Trophoblast cell (in vitro differentiated cells and primary cell): ENCODE measurements around the gene LPAR5.

Experiments used
- DNase-seq, 2 donors: peaks; one replicate each; pipeline ENCODE4 v3.0.0-alpha.2; 2016
- H2AFZ ChIP-seq: 2 replicates; pipeline ENCODE4 v1.6.1; 2013; ENCODE audit warnings: low read length, moderate library complexity, mild to moderate bottlenecking; ENCODE audit not compliant: insufficient read depth, poor library complexity
- H2AK5ac ChIP-seq: 2 replicates; pipeline ENCODE4 v1.6.1; 2013; ENCODE audit warnings: mild to moderate bottlenecking, low read length
- H2BK120ac ChIP-seq: 2 replicates; pipeline ENCODE4 v1.6.1; 2013; ENCODE audit warnings: low read length, mild to moderate bottlenecking, moderate library complexity; ENCODE audit not compliant: insufficient read depth, poor library complexity
- H2BK12ac ChIP-seq: 2 replicates; pipeline ENCODE4 v1.6.1; 2013; ENCODE audit warnings: mild to moderate bottlenecking, low read length, moderate library complexity
- H2BK5ac ChIP-seq: 2 replicates; pipeline ENCODE4 v1.6.1; 2013; ENCODE audit warnings: low read length, low read depth, moderate library complexity, mild to moderate bottlenecking; ENCODE audit not compliant: poor library complexity
- H3K14ac ChIP-seq: 2 replicates; pipeline ENCODE4 v1.6.1; 2013; ENCODE audit warnings: mild to moderate bottlenecking, low read length
- H3K18ac ChIP-seq: 2 replicates; pipeline ENCODE4 v1.6.1; 2013; ENCODE audit warnings: mild to moderate bottlenecking, low read length
- H3K23ac ChIP-seq: 2 replicates; pipeline ENCODE4 v1.6.1; 2013; ENCODE audit warnings: low read length
- H3K27ac ChIP-seq: 2 replicates; pipeline ENCODE4 v1.5.1; 2013; ENCODE audit warnings: low read depth, mild to moderate bottlenecking, inconsistent platforms, low read length, moderate library complexity
- H3K27me3 ChIP-seq: 2 replicates; pipeline ENCODE4 v1.6.1; 2013; ENCODE audit warnings: inconsistent platforms, mild to moderate bottlenecking, low read length, moderate library complexity; ENCODE audit not compliant: insufficient read depth
- H3K36me3 ChIP-seq, 2 experiments: 1 replicate in 1 of 2; 2 replicates in 1 of 2; pipeline ENCODE4 v1.6.1; 2013; ENCODE audit warnings: low read length in 2 of 2, mild to moderate bottlenecking in 2 of 2, moderate library complexity in 1 of 2; ENCODE audit not compliant: insufficient read depth in 2 of 2, control insufficient read depth in 1 of 2
- H3K4ac ChIP-seq: 2 replicates; pipeline ENCODE4 v1.6.1; 2013; ENCODE audit warnings: low read depth, mild to moderate bottlenecking, low read length, moderate library complexity
- H3K4me1 ChIP-seq, 2 experiments: 1 replicate in 1 of 2; 2 replicates in 1 of 2; pipeline ENCODE4 v1.6.1; 2013; ENCODE audit warnings: low read length in 2 of 2, mild to moderate bottlenecking in 2 of 2, moderate library complexity in 1 of 2; ENCODE audit not compliant: insufficient read depth in 2 of 2, control insufficient read depth in 1 of 2
- H3K4me2 ChIP-seq: 2 replicates; pipeline ENCODE4 v1.6.1; 2013; ENCODE audit warnings: inconsistent platforms, mild to moderate bottlenecking, low read length, moderate library complexity
- H3K4me3 ChIP-seq: 2 replicates; pipeline ENCODE4 v1.5.1; 2013; ENCODE audit warnings: mild to moderate bottlenecking, low read depth, low read length, inconsistent platforms
- H3K79me1 ChIP-seq: one replicate; pipeline ENCODE4 v1.6.1; 2013; ENCODE audit warnings: low read length
- H3K79me2 ChIP-seq: 2 replicates; pipeline ENCODE4 v1.6.1; 2013; ENCODE audit warnings: low read length, mild to moderate bottlenecking; ENCODE audit not compliant: control insufficient read depth, insufficient read depth, poor library complexity
- H3K9ac ChIP-seq: 2 replicates; pipeline ENCODE4 v1.6.1; 2013; ENCODE audit warnings: mild to moderate bottlenecking, low read length
- H3K9me3 ChIP-seq: 2 replicates; pipeline ENCODE4 v1.6.1; 2013; ENCODE audit warnings: low read depth, mild to moderate bottlenecking, control low read depth, inconsistent platforms, low read length; ENCODE audit not compliant: insufficient read depth
- H4K12ac ChIP-seq: 2 replicates; pipeline ENCODE4 v1.6.1; 2013; ENCODE audit warnings: low read depth, mild to moderate bottlenecking, low read length, moderate library complexity
- H4K8ac ChIP-seq: 2 replicates; pipeline ENCODE4 v1.6.1; 2013; ENCODE audit warnings: low read depth, mild to moderate bottlenecking, low read length, moderate library complexity
- H4K91ac ChIP-seq: one replicate; pipeline ENCODE4 v1.6.1; 2013; ENCODE audit warnings: low read depth, mild to moderate bottlenecking, low read length, moderate library complexity
- WGBS: extraction: QIAGEN DNeasy Blood & Tissue Kit; methylation state at CpG from one replicate; pipeline ENCODE4 v1.1.7; 2013; ENCODE audit warnings: missing lambda C conversion rate; ENCODE audit not compliant: insufficient read length, insufficient coverage; ENCODE audit errors: extremely low coverage; 5-methylcytosine and 5-hydroxymethylcytosine counted together

LPAR5 gene

DNA sequence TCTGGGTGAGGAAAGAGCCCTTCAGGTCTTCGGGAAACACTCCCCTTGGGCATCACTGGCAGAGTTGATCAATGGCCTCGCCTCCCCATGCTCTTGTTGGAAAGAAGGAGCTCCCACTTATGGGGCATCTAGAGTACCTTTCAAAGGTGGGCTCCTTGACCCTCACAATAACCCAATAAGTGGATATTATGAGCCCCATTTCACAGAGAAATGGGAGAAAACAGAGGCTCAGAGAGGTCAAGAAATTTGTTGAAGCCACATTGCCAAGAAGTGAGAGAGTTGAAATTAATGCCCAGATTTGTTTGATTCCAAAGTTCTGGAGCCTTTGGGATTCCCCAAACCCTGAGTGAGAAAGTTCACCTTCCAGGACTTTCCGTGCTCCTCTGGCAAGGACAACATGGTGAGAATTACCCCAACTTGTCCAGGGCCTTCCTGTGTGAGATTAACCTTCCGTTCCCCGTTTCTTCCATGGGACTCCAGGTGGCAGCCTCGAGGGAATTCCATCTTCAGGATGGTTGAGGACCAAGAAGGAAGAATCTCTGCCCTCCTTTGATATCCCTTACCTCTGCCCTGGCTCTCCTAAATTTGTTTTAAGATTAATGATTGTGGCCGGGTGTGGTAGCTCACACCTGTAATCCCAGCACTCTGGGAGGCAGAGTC, 21.1 kb downstream of the LPAR5 start:
- Histone ChIP-seq H3K14ac (peak overlapping the region; percentile 45), H3K9me3 (no peaks in the 10 kb centered on the region), H3K79me1 (peaks cover 17% of the 10 kb centered on the region), H3K79me2 (peaks cover 5% of the 10 kb centered on the region), H3K9ac (no peak overlapping the region), H4K91ac (peak overlapping the region; percentile 73), H4K8ac (peak overlapping the region; percentile 71), H4K12ac (peak overlapping the region; percentile 23), H3K27me3 (peaks cover under 1% of the 10 kb centered on the region), H2BK5ac (peak overlapping the region; percentile 16), H3K4ac (peak overlapping the region; percentile 14), H3K4me3 (no peak overlapping the region), H2BK12ac (peak overlapping the region; percentile 42), H3K23ac (no peak overlapping the region), H3K27ac (peak overlapping the region; percentile 67), H3K18ac (peak overlapping the region; percentile 41), H2BK120ac (peak overlapping the region; percentile 50), H2AFZ (peak overlapping the region; percentile 30), H3K4me1 (peaks cover 18 to 19% of the 10 kb centered on the region in 2 experiments), H3K4me2 (no peak overlapping the region), H2AK5ac (peak overlapping the region; percentile 69), H3K36me3 (no peaks in the 10 kb centered on the region)
- DNase-seq, result no peak
- no CpG with 5 or more reads among the region's 7 CpGs for WGBS

DNA sequence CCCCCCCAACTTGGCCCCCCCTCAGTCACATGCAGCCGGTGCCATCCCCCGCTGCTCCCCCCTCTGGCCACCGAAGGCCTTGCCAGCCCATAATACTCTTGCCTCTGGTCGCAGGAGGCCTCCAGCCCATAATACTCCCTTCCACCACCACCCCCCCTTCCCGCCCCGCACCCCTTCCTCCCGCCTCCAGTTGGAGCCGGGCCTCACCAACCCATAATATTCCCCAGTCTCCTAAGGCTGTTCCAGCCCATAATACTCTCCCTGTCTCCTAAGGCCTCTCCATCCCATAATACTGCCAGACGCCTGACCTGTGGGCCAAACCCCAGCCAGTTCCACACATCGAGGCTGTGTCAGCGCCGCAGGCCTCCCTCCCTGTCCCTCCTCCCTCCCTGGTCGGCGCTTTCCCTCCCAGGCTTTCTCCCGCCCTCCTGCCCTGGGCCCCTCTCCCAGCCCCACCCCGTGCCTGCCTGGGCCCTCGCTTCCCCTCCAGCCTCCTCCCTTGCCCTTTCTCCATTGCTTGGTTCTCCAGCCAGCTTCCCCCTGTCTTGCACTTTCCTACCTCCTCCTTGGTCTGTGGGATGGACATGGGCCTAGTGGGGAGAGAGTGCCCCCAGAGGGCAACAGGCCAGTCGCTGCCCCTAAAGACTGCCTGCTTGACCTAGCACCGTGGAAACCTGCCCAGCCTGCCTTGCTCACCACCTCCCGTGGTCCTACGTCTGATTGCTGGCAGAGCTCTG, 21.8 kb downstream of the LPAR5 start:
- peak overlapping the region; percentile 73 for H4K91ac ChIP-seq
- peak overlapping the region; percentile 67 for H3K27ac ChIP-seq
- peak overlapping the region; percentile 42 for H2BK12ac ChIP-seq
- H3K79me1 ChIP-seq, result peaks cover 17% of the 10 kb centered on the region
- peak; percentile 46 to 60 for DNase-seq
- peak overlapping the region; percentile 8 for H3K4ac ChIP-seq
- H3K79me2 ChIP-seq, result peaks cover 5% of the 10 kb centered on the region
- peak overlapping the region; percentile 16 for H2BK5ac ChIP-seq
- H3K27me3 ChIP-seq, result no peaks in the 10 kb centered on the region
- WGBS, result no CpG with 5 or more reads among the region's 21 CpGs
- no peaks in the 10 kb centered on the region for H3K9me3 ChIP-seq
- H3K4me3 ChIP-seq, result no peak overlapping the region
- peak overlapping the region; percentile 30 for H2AFZ ChIP-seq
- peak overlapping the region; percentile 41 for H3K18ac ChIP-seq
- H2BK120ac ChIP-seq, result peak overlapping the region; percentile 50
- peaks cover 18 to 19% of the 10 kb centered on the region in 2 experiments for H3K4me1 ChIP-seq
- peak overlapping the region; percentile 43 for H3K4me2 ChIP-seq
- H3K23ac ChIP-seq, result no peak overlapping the region
- H3K14ac ChIP-seq, result peak overlapping the region; percentile 45
- peak overlapping the region; percentile 71 for H4K8ac ChIP-seq
- H3K9ac ChIP-seq, result peak overlapping the region; percentile 17
- peak overlapping the region; percentile 23 for H4K12ac ChIP-seq
- H2AK5ac ChIP-seq, result peak overlapping the region; percentile 69
- no peaks in the 10 kb centered on the region for H3K36me3 ChIP-seq

DNA sequence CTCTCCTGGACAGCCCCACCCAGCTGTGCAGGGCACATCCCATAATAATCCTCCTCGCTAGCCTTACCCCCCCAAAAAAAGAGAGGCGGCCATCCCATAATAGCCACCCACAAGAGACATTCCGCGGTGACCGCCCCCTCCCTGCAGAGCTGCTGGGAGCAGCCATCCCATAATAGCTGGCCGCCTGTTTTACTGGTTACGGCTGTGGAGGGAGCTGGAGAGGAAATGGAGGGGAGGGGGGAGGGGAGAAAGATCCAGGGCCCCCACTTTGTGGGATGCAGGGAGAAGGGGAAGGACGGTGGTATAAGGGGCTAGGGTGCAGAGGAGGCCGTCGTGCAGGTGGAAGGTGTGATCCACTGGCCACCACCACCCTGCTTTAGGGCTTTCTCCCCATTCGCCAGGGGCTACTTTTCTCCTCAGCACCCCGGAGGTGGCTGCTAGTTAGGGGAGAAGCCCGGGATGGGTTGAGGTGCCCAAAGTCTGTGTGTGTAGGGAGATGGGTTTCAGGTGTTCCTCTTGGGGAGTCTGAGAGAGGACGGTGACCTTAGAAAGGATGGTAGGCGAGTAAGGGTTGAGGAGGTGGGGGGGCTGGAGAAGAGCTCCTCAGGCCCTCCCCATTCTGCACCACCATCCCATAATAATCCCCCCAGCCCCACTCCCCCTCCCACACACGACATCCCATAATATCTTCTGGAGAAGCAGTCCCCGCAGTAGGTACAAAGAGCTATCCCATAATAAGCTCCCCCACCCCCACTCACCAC, 22.6 kb downstream of the LPAR5 start:
- Histone ChIP-seq H3K4me3 (no peak overlapping the region), H3K79me2 (peaks cover 5% of the 10 kb centered on the region), H3K9me3 (no peaks in the 10 kb centered on the region), H2AFZ (peak overlapping the region; percentile 89), H3K27ac (peak overlapping the region; percentile 93), H3K9ac (peak overlapping the region; percentile 68), H2AK5ac (peak overlapping the region; percentile 99), H3K14ac (peak overlapping the region; percentile 100), H3K4ac (peak overlapping the region; percentile 94), H2BK5ac (peak overlapping the region; percentile 98), H3K18ac (peak overlapping the region; percentile 99), H3K23ac (no peak overlapping the region), H4K12ac (peak overlapping the region; percentile 98), H3K4me2 (peak overlapping the region; percentile 57), H3K79me1 (peaks cover 17% of the 10 kb centered on the region), H3K27me3 (no peaks in the 10 kb centered on the region), H3K36me3 (no peaks in the 10 kb centered on the region), H3K4me1 (peaks cover 19 to 20% of the 10 kb centered on the region in 2 experiments), H2BK12ac (peak overlapping the region; percentile 98), H4K91ac (peak overlapping the region; percentile 100), H4K8ac (peak overlapping the region; percentile 100), H2BK120ac (peak overlapping the region; percentile 100)
- WGBS, result no CpG with 5 or more reads among the region's 17 CpGs
- DNase-seq, result no peak

DNA sequence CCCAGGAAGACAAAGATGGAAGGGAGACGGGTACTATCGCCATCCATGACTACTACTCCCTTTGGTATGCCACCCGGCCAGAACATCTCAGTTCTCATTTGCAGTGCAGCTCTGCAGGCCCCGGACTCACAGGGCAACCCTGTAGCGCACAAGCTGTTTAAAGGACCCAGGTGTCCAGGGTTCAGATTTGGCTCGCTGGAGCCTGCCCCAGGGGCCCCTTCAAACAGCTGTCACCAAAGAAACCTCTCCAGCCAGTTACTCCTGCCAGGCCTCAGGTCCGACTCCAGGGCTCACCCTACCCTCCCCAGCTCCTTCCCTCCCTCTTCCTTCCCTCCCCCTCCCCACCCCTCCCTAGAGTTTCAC, 23.1 kb downstream of the LPAR5 start:
- H2AFZ ChIP-seq, result peak overlapping the region; percentile 40
- peak overlapping the region; percentile 95 for H2BK12ac ChIP-seq
- no peak overlapping the region for H3K9ac ChIP-seq
- H4K8ac ChIP-seq, result peak overlapping the region; percentile 87
- no peaks in the 10 kb centered on the region for H3K9me3 ChIP-seq
- peak overlapping the region; percentile 39 for H3K4me2 ChIP-seq
- peak overlapping the region; percentile 68 for H2BK5ac ChIP-seq
- peak overlapping the region; percentile 87 for H4K12ac ChIP-seq
- peak overlapping the region; percentile 49 for H3K14ac ChIP-seq
- H3K27me3 ChIP-seq, result no peaks in the 10 kb centered on the region
- peaks cover 20 to 22% of the 10 kb centered on the region in 2 experiments for H3K4me1 ChIP-seq
- peak overlapping the region; percentile 95 for H2AK5ac ChIP-seq
- no peak for DNase-seq
- H3K23ac ChIP-seq, result no peak overlapping the region
- H3K4me3 ChIP-seq, result no peak overlapping the region
- peak overlapping the region; percentile 91 for H3K18ac ChIP-seq
- H4K91ac ChIP-seq, result peak overlapping the region; percentile 89
- H2BK120ac ChIP-seq, result peak overlapping the region; percentile 85
- no peaks in the 10 kb centered on the region for H3K36me3 ChIP-seq
- peaks cover 5% of the 10 kb centered on the region for H3K79me2 ChIP-seq
- peaks cover 17% of the 10 kb centered on the region for H3K79me1 ChIP-seq
- WGBS, result no CpG with 5 or more reads among the region's 7 CpGs
- peak overlapping the region; percentile 78 for H3K4ac ChIP-seq
- H3K27ac ChIP-seq, result peak overlapping the region; percentile 93
